Central memory CD8-positive, alpha-beta T cell (primary cell): ENCODE measurements around the gene SMIM35.
A peak's percentile ranks its signal among the peaks of the same experiment; 100 is the strongest.

Source experiments
- ATAC-seq: fragments of 150-1000 bp; cut with Tn5 transposase; replicated peaks from 2 replicates; pipeline ENCODE4 v1.10.0; 2022; ENCODE audit warnings: mild to moderate bottlenecking, moderate FRiP score, moderate number of reproducible peaks; ENCODE audit not compliant: poor library complexity, severe bottlenecking; ENCODE audit errors: extremely low read depth
- DNase-seq, 2 donors: peaks; one replicate each; pipeline ENCODE4 v3.0.0; 2021; ENCODE audit warnings: low spot score in 2 of 2
- H3K27ac Mint-ChIP-seq: one replicate; pipeline ENCODE4 v1.8.0; 2022; ENCODE audit warnings: low read depth, mild to moderate bottlenecking, moderate library complexity, mixed read lengths
- H3K27me3 Mint-ChIP-seq: one replicate; pipeline ENCODE4 v1.8.0; 2022; ENCODE audit warnings: mixed read lengths
- H3K36me3 Mint-ChIP-seq: one replicate; pipeline ENCODE4 v1.8.0; 2022; ENCODE audit warnings: mild to moderate bottlenecking, moderate library complexity, mixed read lengths; ENCODE audit not compliant: insufficient read depth
- H3K4me1 Mint-ChIP-seq: one replicate; pipeline ENCODE4 v1.8.0; 2022; ENCODE audit warnings: mixed read lengths
- H3K4me3 Mint-ChIP-seq: one replicate; pipeline ENCODE4 v1.8.0; 2022; ENCODE audit warnings: mild to moderate bottlenecking, moderate library complexity, mixed read lengths
- H3K9me3 Mint-ChIP-seq: one replicate; pipeline ENCODE4 v1.8.0; 2022; ENCODE audit warnings: mixed read lengths

The SMIM35 gene

GRCh38 chr11:118005224-118006152, 81.3 kb downstream of the SMIM35 start:
- DNase-seq = peak in 1 of 2 donors; percentile 6

GRCh38 chr11:118004543-118005223, 82.1 kb downstream of the SMIM35 start:
- peak overlapping the region; percentile 89 for H3K27ac Mint-ChIP-seq
- H3K27me3 Mint-ChIP-seq = no peaks in the 10 kb centered on the region
- DNase-seq (peak in 1 of 2 donors; percentile 7), ATAC-seq (no peak)
- peaks cover 100% of the 10 kb centered on the region for H3K4me1 Mint-ChIP-seq
- no peaks in the 10 kb centered on the region for H3K9me3 Mint-ChIP-seq
- peak overlapping the region; percentile 38 for H3K4me3 Mint-ChIP-seq
- H3K36me3 Mint-ChIP-seq = peaks cover 31% of the 10 kb centered on the region

More at GRCh38 chr11:118005224-118006152, 81.3 kb downstream of the SMIM35 start:
- Mint-ChIP-seq H3K9me3 (no peaks in the 10 kb centered on the region), H3K4me1 (peaks cover 100% of the 10 kb centered on the region), H3K27me3 (no peaks in the 10 kb centered on the region), H3K36me3 (peaks cover 24% of the 10 kb centered on the region), H3K27ac (peak overlapping the region; percentile 89), H3K4me3 (peak overlapping the region; percentile 38)
- ATAC-seq = no peak

- H3K36me3 Mint-ChIP-seq = peaks cover 43% of the 10 kb centered on the region
- H3K4me3 Mint-ChIP-seq = peak overlapping the region; percentile 58
Observed at GRCh38 chr11:118003456-118003855, 83.3 kb downstream of the SMIM35 start.

GRCh38 chr11:118002541-118003423, 84.0 kb downstream of the SMIM35 start:
- Mint-ChIP-seq H3K36me3 (peaks cover 47% of the 10 kb centered on the region), H3K27ac (peak overlapping the region; percentile 89), H3K9me3 (no peaks in the 10 kb centered on the region), H3K27me3 (no peaks in the 10 kb centered on the region), H3K4me1 (peaks cover 100% of the 10 kb centered on the region), H3K4me3 (peak overlapping the region; percentile 58)
- DNase-seq (peak; percentile 11 to 13), ATAC-seq (no peak)

More at GRCh38 chr11:118003456-118003855, 83.3 kb downstream of the SMIM35 start:
- Mint-ChIP-seq H3K27me3 (no peaks in the 10 kb centered on the region), H3K9me3 (no peaks in the 10 kb centered on the region), H3K27ac (peak overlapping the region; percentile 89), H3K4me1 (peaks cover 100% of the 10 kb centered on the region)
- no peak for ATAC-seq
- DNase-seq = peak; percentile 9 to 12

GRCh38 chr11:118002010-118002540, 84.7 kb downstream of the SMIM35 start:
- H3K27me3 Mint-ChIP-seq = no peaks in the 10 kb centered on the region
- DNase-seq = peak; percentile 8 to 13
- peak overlapping the region; percentile 58 for H3K4me3 Mint-ChIP-seq
- H3K9me3 Mint-ChIP-seq = no peaks in the 10 kb centered on the region
- H3K4me1 Mint-ChIP-seq = peaks cover 100% of the 10 kb centered on the region
- H3K27ac Mint-ChIP-seq = peak overlapping the region; percentile 89
- peak; percentile 11 for ATAC-seq
- peaks cover 48% of the 10 kb centered on the region for H3K36me3 Mint-ChIP-seq

DNA sequence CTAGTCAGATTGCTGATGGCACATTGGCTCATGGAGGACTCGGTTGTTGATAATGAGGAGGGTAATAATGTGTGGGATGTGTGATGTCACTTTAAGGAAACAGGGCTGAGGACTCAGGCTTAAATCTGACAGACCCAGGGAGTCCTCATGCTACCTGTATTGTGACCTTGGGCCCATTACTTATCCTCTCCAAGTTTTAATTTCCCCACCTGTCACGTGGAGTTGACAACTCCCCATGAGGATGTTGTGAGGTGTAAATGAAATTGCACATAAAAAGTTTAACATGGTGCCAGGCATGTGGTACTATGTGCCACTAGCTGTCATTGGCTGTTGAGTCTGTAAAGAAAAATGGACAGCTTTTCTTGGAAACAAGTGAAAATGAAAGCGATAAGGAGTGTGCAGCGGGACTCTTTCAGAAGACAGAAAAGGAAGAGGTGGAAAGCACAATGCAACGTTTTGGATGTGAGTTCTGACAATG, 85.2 kb downstream of the SMIM35 start:
- Mint-ChIP-seq H3K4me1 (peaks cover 100% of the 10 kb centered on the region), H3K27ac (peak overlapping the region; percentile 89), H3K4me3 (peak overlapping the region; percentile 58), H3K27me3 (no peaks in the 10 kb centered on the region), H3K36me3 (peaks cover 54% of the 10 kb centered on the region), H3K9me3 (no peaks in the 10 kb centered on the region)
- ATAC-seq (peak; percentile 53), DNase-seq (peak in 1 of 2 donors; percentile 12)

GRCh38 chr11:118000850-118001228, 85.9 kb downstream of the SMIM35 start:
- Mint-ChIP-seq H3K4me3 (peak overlapping the region; percentile 58), H3K4me1 (peaks cover 99% of the 10 kb centered on the region), H3K36me3 (peaks cover 61% of the 10 kb centered on the region), H3K27me3 (no peaks in the 10 kb centered on the region), H3K9me3 (no peaks in the 10 kb centered on the region), H3K27ac (peak overlapping the region; percentile 89)
- DNase-seq (no peak), ATAC-seq (no peak)

- DNase-seq (no peak), ATAC-seq (no peak)
- peak overlapping the region; percentile 89 for H3K27ac Mint-ChIP-seq
- peaks cover 99% of the 10 kb centered on the region for H3K4me1 Mint-ChIP-seq
- H3K27me3 Mint-ChIP-seq = no peaks in the 10 kb centered on the region
- H3K36me3 Mint-ChIP-seq = peaks cover 66% of the 10 kb centered on the region
- H3K4me3 Mint-ChIP-seq = peak overlapping the region; percentile 53
- H3K9me3 Mint-ChIP-seq = no peaks in the 10 kb centered on the region
Observed at GRCh38 chr11:118000067-118000849, 86.5 kb downstream of the SMIM35 start.

DNA sequence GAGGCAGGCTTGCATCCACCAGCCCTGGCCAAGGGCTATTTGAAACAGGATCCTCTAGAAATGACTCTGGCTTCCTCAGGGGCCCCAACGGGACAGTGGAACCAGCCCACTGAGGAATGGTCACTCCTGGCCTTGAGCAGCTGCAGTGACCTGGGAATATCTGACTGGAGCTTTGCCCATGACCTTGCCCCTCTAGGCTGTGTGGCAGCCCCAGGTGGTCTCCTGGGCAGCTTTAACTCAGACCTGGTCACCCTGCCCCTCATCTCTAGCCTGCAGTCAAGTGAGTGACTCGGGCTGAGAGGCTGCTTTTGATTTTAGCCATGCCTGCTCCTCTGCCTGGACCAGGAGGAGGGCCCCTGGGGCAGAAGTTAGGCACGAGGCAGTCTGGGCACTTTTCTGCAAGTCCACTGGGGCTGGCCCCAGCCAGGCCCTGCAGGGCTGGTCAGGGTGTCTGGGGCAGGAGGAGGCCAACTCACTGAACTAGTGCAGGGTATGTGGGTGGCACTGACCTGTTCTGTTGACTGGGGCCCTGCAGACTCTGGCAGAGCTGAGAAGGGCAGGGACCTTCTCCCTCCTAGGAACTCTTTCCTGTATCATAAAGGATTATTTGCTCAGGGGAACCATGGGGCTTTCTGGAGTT, 87.3 kb downstream of the SMIM35 start:
- Mint-ChIP-seq H3K4me3 (peak overlapping the region; percentile 53), H3K27me3 (no peaks in the 10 kb centered on the region), H3K4me1 (peaks cover 94% of the 10 kb centered on the region), H3K9me3 (no peaks in the 10 kb centered on the region), H3K27ac (peak overlapping the region; percentile 90), H3K36me3 (peaks cover 74% of the 10 kb centered on the region)
- DNase-seq (no peak), ATAC-seq (no peak)

GRCh38 chr11:117998664-117999353, 88.0 kb downstream of the SMIM35 start:
- Mint-ChIP-seq H3K9me3 (no peaks in the 10 kb centered on the region), H3K27me3 (no peaks in the 10 kb centered on the region), H3K4me3 (peak overlapping the region; percentile 27), H3K27ac (peak overlapping the region; percentile 90), H3K4me1 (peaks cover 94% of the 10 kb centered on the region), H3K36me3 (peaks cover 81% of the 10 kb centered on the region)
- DNase-seq = no peak
- ATAC-seq = no peak
